Renal cortex interstitium (tissue), 11 donors: ENCODE measurements around the gene LAMC3. TPM values are rescaled to one million over a fixed set of nuclear protein-coding genes. Genes with fewer than 3 reads are reported as not detected.

Source experiments
- DNase-seq, 11 donors: peaks; one replicate each; pipeline ENCODE4 v3.0.0-alpha.2; 2013; ENCODE audit warnings: low read depth in 9 of 11, low spot score in 4 of 11; ENCODE audit errors: extremely low read depth in 1 of 11
- polyA plus RNA-seq, 3 donors: library from polyadenylated mRNA; unstranded; fragments of 120-200 nt; gene quantifications; one replicate each; pipeline ENCODE4 v1.2.1, GENCODE V29; 2013; ENCODE audit not compliant: insufficient read length in 3 of 3

LAMC3 gene
- polyA plus RNA-seq, 3 donors, result 28.4 to 36.7 (median 28.7) TPM

GRCh38 chr9:130974697-130975096, 34.3 kb upstream of the LAMC3 start:
- DNase-seq, result no peak

- DNase-seq, result no peak
Measured at GRCh38 chr9:130975156-130975555, 33.8 kb upstream of the LAMC3 start.

GRCh38 chr9:130975932-130976841, 32.8 kb upstream of the LAMC3 start:
- no peak for DNase-seq

GRCh38 chr9:130977811-130978221, 31.2 kb upstream of the LAMC3 start:
- no peak for DNase-seq

GRCh38 chr9:130979591-130980385, 29.2 kb upstream of the LAMC3 start:
- no peak for DNase-seq

- DNase-seq, result no peak
Measured at GRCh38 chr9:130980526-130980925, 28.4 kb upstream of the LAMC3 start.

GRCh38 chr9:130981002-130981755, 27.8 kb upstream of the LAMC3 start:
- DNase-seq, result no peak

GRCh38 chr9:130981756-130982137, 27.2 kb upstream of the LAMC3 start:
- peak in 1 of 11 donors; percentile 19 for DNase-seq

GRCh38 chr9:130982636-130983358, 26.2 kb upstream of the LAMC3 start:
- DNase-seq, result no peak

- no peak for DNase-seq
Measured at GRCh38 chr9:130983359-130983670, 25.7 kb upstream of the LAMC3 start.

GRCh38 chr9:130983970-130984369, 25.0 kb upstream of the LAMC3 start:
- DNase-seq, result no peak

- DNase-seq, result no peak
Measured at GRCh38 chr9:130984521-130984920, 24.5 kb upstream of the LAMC3 start.

- DNase-seq, result no peak
Measured at GRCh38 chr9:130985029-130985428, 23.9 kb upstream of the LAMC3 start.

- DNase-seq, result no peak
Measured at GRCh38 chr9:130985606-130986162, 23.3 kb upstream of the LAMC3 start.

- peak in 3 of 11 donors; percentile 52 to 61 (median 54) for DNase-seq
Measured at GRCh38 chr9:130986356-130986965, 22.5 kb upstream of the LAMC3 start.

GRCh38 chr9:130987054-130987453, 21.9 kb upstream of the LAMC3 start:
- DNase-seq, result no peak

GRCh38 chr9:130987738-130988399, 21.1 kb upstream of the LAMC3 start:
- DNase-seq, result no peak

- no peak for DNase-seq
Measured at GRCh38 chr9:130988400-130988747, 20.6 kb upstream of the LAMC3 start.
